BJ (cell line): ENCODE data around the gene TSSK2. TPM values are rescaled to one million over a fixed set of nuclear protein-coding genes. Genes with fewer than 3 reads are reported as not detected.

Experiments
- CTCF ChIA-PET: fragments of 350-600 bp; formaldehyde crosslinking; extraction: SDS; loops from one replicate; lab custom pipeline; 2021; ENCODE audit warnings: antibody characterized with exemption, inconsistent platforms; lab: Yijun Ruan, JAX
- POLR2A ChIA-PET: fragments of 300-600 bp; sonication (Branson Sonifier 250); formaldehyde crosslinking; extraction: SDS; loops from one replicate; lab custom pipeline; 2021; ENCODE audit warnings: antibody characterized with exemption; lab: Charles Lee
- DNase-seq: peaks from one replicate; pipeline ENCODE4 v3.0.0-alpha.2; 2011; ENCODE audit warnings: low read depth
- H3K27me3 ChIP-seq: 2 replicates; pipeline ENCODE4 v1.6.0; 2011; ENCODE audit warnings: low read length; ENCODE audit not compliant: control insufficient read depth, insufficient read depth
- H3K36me3 ChIP-seq: 2 replicates; pipeline ENCODE4 v1.5.1; 2011; ENCODE audit warnings: low read length; ENCODE audit not compliant: control insufficient read depth, insufficient read depth
- H3K4me3 ChIP-seq: 2 replicates; pipeline ENCODE4 v1.5.1; 2011; ENCODE audit warnings: low read depth, mild to moderate bottlenecking, control low read depth, low read length
- polyA plus RNA-seq: library from polyadenylated mRNA; depleted of rRNA; stranded (reverse); fragments of >200 nt; gene quantifications from 2 replicates; pipeline ENCODE4 v1.2.3, GENCODE V29; 2011
- TF ChIP-seq, protein P1 (sequence below): IDR thresholded peaks from 2 replicates; pipeline ENCODE4 v1.5.1; 2011; ENCODE audit warnings: low read depth, mild to moderate bottlenecking, control low read depth, inconsistent platforms, low read length, moderate library complexity; ENCODE audit not compliant: insufficient read depth

TSSK2 gene
- polyA plus RNA-seq, 1 experiment: not detected

DNA sequence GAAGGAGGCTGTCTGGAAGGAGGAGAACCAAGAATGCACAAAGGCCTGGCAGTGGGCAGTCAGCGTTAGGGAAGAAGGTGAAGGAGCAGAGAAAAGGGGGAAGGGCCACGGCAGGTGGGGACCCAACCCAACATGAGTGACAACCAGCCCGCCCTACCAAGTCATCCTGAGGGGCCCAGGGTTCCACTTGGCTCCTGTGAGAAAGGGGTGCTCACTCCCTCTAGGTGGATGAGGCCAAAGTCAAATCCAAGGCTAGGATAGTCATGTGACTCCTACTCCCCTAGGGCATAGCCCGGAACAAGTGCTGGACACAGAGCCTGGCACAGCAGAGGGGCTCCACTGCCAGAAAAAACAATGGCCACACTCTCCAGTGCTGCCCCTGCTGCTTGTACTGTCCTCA, 6.7 kb upstream of the TSSK2 start:
- ChIA-PET POLR2A (no interaction called here), CTCF (no interaction called here)
- DNase-seq: no peak
- TF ChIP-seq, protein P1, sequence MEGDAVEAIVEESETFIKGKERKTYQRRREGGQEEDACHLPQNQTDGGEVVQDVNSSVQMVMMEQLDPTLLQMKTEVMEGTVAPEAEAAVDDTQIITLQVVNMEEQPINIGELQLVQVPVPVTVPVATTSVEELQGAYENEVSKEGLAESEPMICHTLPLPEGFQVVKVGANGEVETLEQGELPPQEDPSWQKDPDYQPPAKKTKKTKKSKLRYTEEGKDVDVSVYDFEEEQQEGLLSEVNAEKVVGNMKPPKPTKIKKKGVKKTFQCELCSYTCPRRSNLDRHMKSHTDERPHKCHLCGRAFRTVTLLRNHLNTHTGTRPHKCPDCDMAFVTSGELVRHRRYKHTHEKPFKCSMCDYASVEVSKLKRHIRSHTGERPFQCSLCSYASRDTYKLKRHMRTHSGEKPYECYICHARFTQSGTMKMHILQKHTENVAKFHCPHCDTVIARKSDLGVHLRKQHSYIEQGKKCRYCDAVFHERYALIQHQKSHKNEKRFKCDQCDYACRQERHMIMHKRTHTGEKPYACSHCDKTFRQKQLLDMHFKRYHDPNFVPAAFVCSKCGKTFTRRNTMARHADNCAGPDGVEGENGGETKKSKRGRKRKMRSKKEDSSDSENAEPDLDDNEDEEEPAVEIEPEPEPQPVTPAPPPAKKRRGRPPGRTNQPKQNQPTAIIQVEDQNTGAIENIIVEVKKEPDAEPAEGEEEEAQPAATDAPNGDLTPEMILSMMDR: no peak
- Histone ChIP-seq H3K27me3 (no peaks in the 10 kb centered on the region; the same call in 1 of the 2 replicates), H3K4me3 (no peak overlapping the region), H3K36me3 (no peaks in the 10 kb centered on the region)

DNA sequence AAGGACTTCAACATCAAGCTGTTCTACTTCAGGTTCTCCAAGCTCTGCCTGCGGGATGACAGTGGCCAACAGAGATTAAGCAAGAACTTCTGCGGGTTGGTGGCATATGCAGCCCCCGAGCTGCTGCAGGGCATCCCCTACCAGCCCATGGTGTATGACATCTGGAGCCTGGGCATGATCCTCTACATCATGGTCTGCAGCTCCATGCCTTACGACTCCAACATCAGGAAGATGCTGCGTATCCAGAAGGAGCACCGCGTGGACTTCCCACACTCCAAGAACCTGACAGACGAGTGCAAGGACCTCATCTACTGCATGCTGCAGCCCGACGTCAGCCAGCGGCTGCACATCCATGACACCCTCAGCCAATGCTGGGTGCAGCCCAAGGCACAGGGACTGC, 6.1 kb upstream of the TSSK2 start:
- DNase-seq: no peak
- CTCF ChIA-PET: interaction anchor here (1.2 kb wide), 1 partner anchor 20 kb away, joined by 6 read pairs; the partner anchor contains the start of gene ESS2
- Histone ChIP-seq H3K4me3 (no peak overlapping the region), H3K27me3 (no peaks in the 10 kb centered on the region; the same call in 1 of the 2 replicates), H3K36me3 (no peaks in the 10 kb centered on the region)
- TF ChIP-seq, protein P1: no peak
- POLR2A ChIA-PET: no interaction called here

DNA sequence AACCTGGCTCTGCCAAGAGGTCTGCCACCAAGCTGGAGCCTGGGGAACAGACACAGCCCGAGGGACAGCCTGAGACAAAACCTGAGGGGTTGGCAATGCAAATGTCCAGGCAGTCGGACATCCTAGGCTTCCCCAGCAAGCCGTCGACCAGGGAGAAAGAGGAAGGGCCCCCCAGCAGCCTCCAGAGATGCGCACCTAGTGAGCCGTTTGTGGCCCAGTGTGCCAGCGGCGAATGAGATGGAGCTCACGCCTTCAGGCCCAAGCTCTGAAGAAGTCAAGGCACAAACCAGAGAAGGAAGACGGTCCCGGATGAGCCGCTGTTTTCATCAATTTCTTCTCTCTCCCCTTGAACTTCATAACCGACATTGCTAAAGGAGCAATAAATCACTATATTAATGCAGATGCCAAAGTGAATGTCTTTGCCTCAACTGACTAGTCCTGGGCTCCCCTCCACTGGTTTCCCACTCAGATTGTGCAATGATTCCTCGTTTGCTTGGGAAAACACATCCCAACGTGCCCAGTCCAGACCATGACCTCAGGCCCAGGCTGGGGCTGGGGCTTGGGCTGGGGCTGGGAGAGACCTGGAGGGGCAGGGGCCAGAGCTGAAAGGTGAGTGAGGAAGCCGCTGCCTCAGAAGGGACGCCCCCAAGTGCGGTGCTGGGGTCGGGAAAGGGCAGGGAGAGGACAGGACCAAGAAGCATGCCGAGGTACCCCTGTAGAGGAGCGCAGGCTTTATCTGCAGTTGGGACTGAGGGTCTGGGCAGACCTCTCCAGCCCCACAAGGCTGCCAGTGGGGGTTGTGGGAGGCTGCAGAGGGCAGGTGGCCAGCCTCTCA, 5.4 kb upstream of the TSSK2 start:
- H3K36me3 ChIP-seq: no peaks in the 10 kb centered on the region
- ChIA-PET POLR2A (no interaction called here), CTCF (interaction anchor here (0.5 to 1.2 kb wide), 3 partner anchors 19 to 290 kb away, joined by 4 to 6 read pairs (median 5); partner anchors contain the start of gene ESS2)
- TF ChIP-seq, protein P1: no peak
- no peak for DNase-seq
- H3K4me3 ChIP-seq: no peak overlapping the region
- H3K27me3 ChIP-seq: no peaks in the 10 kb centered on the region; the same call in 1 of the 2 replicates

DNA sequence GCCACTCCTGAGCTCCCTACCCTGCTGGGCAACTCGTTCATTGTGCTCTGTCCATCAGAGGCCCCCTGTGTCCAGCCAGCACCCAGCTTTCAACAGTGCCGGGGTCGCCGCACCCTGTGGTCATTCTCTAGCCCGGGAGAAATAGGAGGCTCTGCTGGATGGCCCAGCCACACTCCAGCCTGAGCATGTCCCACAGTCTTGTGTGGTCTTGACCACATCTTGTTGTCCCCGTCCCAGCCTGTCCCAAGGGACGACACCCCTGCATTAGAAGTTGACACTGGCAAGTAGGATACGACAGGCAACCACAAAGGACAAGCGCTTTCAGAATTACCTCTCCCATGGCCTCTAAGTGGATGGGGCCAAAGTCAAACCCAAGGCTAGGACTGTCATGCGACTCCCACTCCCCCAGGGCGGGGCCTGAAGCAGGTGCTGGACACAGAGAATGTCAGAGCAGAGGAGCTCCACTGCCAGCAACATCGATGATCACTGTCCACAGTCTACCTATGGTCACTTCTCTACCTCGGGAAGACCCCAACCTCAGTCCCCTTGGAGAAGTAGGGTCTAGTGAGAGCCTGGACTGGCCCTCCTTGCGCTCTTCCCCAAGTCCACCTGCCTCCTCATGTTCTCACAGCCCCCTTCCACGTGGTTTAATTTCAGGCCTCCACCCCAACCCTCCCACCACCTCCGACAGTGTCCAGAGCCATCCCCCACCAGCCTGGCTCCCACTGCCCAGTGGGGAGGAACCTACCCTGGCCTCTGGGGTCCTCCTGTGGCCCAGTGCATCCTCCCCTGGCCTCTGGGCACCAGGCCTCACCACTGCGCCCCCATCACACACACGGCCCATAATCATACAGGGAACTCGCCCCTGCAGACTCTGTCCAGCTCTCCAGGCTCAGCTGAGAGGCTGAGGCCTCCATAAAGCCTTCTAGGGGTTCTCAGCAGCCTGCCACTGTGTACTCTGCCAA, 4.5 kb upstream of the TSSK2 start:
- ChIA-PET CTCF (interaction anchor here (0.5 to 0.6 kb wide), 2 partner anchors 18 to 289 kb away, joined by 4 to 5 read pairs; partner anchors contain the start of gene ESS2), POLR2A (no interaction called here)

More for the DNA sequence above, 4.5 kb upstream of the TSSK2 start:
- TF ChIP-seq, protein P1: no peak
- Histone ChIP-seq H3K4me3 (no peak overlapping the region), H3K27me3 (no peaks in the 10 kb centered on the region; the same call in 1 of the 2 replicates), H3K36me3 (no peaks in the 10 kb centered on the region; the same call in 1 of the 2 replicates)
- DNase-seq: no peak
